ENCODE measurements around the gene GPX7.

The GPX7 gene

DNA sequence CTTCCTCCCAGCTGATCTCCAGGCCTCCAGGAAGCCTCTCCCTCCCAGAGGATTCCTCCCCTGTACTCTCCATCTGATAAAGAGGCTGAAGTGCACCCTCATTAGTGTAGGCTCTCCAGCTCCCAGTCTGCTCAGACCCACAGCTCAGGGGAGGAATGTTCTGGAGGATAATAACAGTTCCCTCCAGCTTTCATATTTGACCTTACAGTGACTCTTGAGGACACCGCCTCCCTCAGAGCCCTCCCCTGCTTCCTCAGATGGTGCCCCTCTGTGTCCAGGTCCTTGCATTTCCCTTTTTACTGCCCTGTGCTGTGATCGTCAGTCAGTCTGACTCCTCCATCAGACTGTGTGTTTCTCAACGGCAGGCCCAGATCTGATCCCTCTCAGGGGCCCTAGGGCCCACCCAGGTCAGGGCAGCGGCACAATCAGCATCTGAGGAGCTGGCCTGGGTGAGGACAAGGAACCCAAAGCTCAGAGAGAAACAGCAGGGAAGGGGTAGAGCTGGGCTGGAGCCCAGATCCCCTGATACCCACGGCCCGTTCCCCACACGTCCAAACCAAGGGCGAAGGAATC, 29.7 kb downstream of the GPX7 start:
- no peak for DNase-seq

GRCh38 chr1:52632732-52633290, 30.6 kb downstream of the GPX7 start, which contains the start of gene SHISAL2A:
TSS of gene SHISAL2A (plus strand) at chr1:52633168. CDS start at chr1:52633494, 326 bp downstream.
- DNase-seq: peak; percentile 46

DNA sequence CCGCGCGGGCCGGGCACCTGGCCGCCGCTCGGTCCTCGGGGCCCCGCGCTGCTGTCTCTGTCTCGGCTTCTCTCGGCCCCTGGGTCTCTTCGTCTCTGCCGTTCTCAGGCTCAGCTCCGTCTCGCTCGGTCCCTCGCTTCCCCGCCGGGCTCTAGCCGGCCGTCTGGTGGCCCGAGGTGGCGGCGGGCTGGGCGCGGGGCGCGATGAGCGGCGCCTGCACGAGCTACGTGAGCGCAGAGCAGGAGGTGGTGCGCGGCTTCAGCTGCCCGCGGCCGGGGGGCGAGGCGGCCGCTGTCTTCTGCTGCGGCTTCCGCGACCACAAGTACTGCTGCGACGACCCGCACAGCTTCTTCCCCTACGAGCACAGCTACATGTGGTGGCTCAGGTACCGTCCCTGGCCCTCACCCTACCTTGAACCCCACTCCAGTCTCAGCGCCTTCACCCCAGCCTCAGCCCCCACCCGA, 31.2 kb downstream of the GPX7 start:
- DNase-seq: no peak

GRCh38 chr1:52634111-52634510, 31.9 kb downstream of the GPX7 start:
- DNase-seq: no peak

- DNase-seq: no peak
These were observed 33.3 kb downstream of the GPX7 start for GRCh38 chr1:52635321-52636089.

GRCh38 chr1:52636721-52637695, 34.8 kb downstream of the GPX7 start:
- no peak for DNase-seq

- no peak for DNase-seq
These were observed 35.8 kb downstream of the GPX7 start for GRCh38 chr1:52637946-52638345.

DNA sequence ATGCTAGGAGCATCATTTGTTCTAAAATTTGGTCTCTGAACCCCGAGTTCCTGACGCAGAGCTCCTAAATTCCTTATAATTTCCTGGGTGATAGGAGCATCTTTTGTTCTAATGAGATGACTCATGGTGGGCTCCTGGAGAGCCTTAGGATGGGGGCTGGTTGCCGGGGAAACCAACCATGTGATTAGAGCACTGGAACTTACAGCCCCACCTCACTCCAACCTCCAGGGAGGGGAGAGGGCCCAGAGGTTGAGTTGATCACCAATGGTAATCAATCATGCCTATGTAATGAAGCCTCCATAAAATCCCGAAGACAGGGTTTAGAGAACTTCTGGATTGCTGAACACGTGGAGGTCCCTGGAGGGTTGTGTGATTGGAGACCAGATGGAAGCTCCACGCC, 38.5 kb downstream of the GPX7 start:
- DNase-seq: no peak

GRCh38 chr1:52641307-52641706, 39.1 kb downstream of the GPX7 start:
- DNase-seq: no peak

GRCh38 chr1:52645261-52645660, 43.1 kb downstream of the GPX7 start:
- DNase-seq: no peak

GRCh38 chr1:52651904-52652303, 49.7 kb downstream of the GPX7 start:
- DNase-seq: no peak

DNA sequence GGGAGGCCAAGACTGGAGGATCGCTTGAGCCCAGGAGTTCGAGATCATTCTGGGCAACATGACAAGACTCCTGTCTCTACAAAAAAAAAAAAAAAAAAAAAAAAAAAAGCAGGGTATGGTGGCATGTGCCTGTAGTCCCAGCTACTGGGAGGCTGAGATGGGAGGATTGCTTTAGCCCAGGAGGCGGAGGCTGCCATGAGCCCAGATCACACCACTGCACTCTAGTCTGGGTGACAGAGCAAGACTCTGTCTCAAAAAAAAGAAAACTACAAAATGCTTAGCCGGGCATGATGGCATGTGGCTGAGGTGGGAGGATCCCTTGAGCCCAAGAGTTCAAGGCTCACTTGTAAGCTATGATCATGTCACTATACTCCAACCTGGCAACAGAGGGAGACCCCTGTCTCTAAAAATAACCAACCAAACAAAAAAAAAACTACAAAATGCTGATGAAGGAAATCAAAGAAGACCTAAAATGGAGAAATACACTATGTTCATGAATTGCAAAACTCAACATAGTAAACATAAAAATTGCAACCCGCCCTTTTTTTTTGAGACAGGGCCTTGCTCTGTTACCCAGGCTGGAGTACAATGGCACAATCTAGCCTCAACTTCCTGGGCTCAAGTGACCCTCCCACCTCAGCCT, 51.2 kb downstream of the GPX7 start:
- no peak for DNase-seq

DNA sequence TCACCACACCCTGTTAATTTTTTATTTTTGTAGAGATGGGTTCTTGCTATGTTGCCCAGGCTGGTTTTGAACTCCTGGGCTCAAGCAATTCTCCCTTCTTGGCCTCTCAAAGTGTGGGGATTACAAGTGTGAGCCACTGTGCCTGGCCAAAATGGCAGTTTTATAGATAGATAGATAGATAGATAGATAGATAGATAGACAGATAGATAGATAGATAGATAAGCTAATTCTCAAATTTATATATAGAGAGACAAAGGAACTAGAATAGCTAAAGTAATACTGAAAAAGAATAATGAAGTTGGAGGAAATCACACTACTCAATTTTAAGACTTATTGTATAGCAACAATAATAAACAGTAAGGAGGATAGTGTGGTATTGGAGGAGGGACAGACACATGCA, 51.9 kb downstream of the GPX7 start:
- DNase-seq: no peak

DNA sequence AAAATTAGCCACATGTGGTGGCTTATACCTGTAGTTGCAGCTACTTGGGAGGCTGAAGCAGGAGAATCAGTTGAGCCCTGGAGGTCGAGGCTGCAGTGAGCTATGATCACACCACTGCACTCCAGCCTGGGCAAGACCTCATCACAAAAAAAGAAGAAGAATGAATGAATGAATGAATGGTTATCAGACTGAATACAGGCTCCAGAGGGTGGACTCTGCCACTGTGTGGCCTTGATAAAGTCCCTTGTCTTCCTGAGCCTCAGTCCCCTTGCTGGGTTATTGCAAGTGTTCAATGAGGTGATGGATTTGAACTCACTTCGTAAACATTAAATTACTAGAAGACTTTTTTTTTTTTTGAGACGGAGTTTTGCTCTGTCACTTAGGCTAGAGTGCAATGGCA, 55.5 kb downstream of the GPX7 start:
- DNase-seq: no peak
